HG02610 (cell line): ENCODE data around the gene ITPR2.
"Not testable (repeated sequence)": the region's sequence is repeated elsewhere in the genome, so short reads cannot be mapped to it uniquely, and the experiment has no call there.

Experiments used
- ATAC-seq: cut with Tn5 transposase; IDR thresholded peaks from one replicate; pipeline ENCODE4 v1.9.1; 2021; ENCODE audit warnings: mild to moderate bottlenecking, moderate library complexity; ENCODE audit not compliant: unreplicated experiment

Gene ITPR2

DNA sequence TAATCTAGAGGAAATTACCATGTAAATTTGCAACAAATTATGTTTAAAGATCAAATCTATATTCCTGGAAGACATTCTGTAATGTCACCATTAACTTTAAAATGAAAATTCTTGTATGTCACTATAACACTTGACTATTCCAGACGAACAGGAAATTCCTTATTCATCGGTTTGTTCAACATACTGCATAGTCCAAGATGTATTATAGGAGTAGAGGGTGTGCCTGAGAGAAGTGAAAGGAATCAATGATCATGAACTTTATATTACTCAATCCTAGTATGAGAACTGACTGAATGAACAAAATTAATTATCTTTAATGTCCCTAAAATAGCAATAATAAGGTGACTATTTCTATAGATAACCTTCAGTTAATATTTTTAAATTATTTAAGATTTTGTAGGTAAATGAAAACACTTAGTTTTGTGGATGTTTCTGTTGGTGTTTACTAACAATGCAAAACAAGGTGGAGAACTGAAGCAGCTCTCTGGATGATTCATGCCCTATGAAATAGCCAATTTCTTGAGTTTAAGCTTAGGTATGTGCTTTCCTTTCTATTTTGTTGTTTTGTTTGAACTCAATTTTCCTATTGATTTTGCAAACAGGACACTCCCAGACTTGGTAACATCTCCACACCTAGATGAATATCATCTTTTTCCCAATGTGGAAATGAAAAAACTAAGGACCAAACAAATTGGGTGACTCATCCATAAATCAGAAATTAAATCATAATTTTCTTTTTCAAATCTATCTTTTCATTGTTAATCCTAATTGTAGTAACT, 18.2 kb upstream of the ITPR2 start:
- no peak for ATAC-seq

- ATAC-seq: no peak
Measured at GRCh38 chr12:26848156-26848825, 15.3 kb upstream of the ITPR2 start.

GRCh38 chr12:26847431-26847830, 14.4 kb upstream of the ITPR2 start:
- ATAC-seq: no peak

GRCh38 chr12:26846416-26846815, 13.4 kb upstream of the ITPR2 start:
- ATAC-seq: peak; percentile 60

- ATAC-seq: peak; percentile 21
Measured at GRCh38 chr12:26845984-26846383, 13.0 kb upstream of the ITPR2 start.

GRCh38 chr12:26845057-26845666, 12.2 kb upstream of the ITPR2 start:
- ATAC-seq: no peak

- no peak for ATAC-seq
Measured at GRCh38 chr12:26843311-26843710, 10.3 kb upstream of the ITPR2 start.

DNA sequence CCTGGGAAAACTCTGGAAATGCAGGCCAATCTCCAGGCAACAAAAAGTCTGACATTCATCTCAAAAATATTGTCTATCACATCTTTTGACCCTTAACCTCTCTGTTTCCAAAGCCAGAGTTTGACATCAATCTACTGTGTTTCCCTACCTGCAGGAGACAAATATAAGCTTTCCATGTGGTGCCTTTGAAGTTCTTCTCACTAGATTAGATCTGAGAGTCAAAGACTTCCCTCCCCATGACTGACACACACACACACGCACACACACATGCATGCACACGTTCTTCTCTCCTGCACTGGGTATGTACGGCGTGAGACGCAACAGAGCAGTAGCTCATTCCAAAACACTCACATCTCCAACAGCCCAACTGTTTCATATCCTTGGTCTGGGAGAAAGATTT, 8.1 kb upstream of the ITPR2 start:
- ATAC-seq: no peak

DNA sequence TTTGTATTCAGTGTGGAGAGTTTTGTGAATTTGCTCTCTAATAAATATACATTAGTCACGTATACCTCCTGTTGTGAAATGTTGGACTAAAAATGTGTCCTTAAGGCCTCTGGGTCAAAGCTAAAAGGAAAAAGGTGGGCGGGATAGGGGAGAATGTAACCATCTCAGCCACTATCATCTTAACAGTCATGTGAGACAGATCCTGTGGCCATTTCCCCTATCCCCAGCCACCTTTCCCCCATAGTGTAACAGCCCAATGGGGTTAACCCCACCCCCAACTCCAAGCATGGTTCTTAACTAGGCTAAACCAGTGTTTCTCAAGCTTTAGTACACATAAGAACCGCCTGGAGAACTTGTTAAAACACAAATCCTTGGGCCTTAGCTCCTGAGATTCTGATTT, 6.5 kb upstream of the ITPR2 start:
- no peak for ATAC-seq

DNA sequence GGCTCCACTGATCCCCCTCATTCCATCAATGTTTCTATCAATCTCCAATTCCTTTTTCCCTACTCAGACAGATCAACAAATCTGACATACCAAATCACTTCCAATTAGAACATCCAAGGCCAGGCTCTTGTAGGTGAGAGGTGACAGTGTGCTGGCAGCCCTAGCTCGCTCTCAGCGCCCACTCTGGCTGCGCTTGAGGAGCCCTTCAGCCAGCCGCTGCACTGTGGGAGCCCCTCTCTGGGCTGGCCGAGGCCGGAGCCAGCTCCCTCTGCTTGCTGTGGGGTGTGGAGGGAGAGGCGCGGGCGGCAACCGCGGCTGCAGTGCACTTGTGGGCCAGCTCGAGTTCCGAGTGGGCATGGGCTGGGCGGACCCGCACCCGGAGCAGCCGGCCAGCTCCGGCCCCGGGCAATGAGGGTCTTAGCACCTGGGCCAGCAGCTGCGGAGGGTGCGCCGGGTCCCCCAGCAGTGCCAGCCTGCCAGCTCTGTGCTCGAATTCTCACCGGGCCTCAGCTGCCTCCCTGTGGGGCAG, 6.0 kb upstream of the ITPR2 start:
- ATAC-seq: no peak

GRCh38 chr12:26836201-26836600, 3.2 kb upstream of the ITPR2 start:
- no peak for ATAC-seq

GRCh38 chr12:26834503-26835060, 1.6 kb upstream of the ITPR2 start:
- ATAC-seq: not testable (repeated sequence)

- ATAC-seq: no peak
Measured at GRCh38 chr12:26833743-26834490, 923 bp upstream of the ITPR2 start.

DNA sequence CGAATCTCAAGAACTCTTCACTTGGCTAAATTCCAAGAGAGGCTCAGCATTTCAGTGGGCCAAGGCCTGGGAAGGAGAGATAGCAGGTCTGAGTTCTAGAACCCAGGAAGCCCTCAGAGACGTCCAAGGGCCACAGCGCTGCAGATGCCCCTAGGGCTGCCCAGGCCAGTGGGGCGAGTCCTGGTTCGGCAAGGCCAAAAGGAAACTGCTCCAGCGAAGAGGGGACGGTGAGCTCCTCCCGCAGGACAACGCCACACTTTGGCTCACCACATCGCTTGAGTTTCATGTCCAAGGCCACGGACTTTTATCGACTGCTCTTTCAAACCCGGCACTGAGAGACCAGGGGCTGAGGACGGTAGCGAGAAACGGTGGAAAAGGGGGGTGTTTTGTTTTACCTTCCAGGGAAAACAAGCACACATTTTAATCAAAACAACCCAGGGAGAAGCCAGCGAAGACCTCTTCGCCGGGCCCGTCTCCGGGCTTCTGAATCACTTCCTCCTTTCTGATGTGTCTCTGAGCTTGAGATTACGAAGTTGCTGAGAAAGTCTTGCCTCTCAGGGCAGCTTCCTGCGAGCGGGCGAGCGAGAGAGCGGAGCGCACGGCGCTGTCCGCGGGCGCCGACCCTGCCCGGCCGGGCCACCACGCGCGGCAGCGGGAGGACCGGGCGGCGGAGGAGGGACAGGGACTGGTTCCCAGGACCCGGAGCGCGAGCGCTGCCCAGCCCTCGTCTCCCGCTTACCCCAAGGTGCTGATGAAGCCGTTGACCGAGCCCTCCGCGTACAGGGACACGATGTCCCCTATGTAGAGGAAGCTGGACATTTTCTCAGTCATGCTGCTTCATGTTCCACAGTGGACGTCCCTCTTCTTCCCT, 808 bp downstream of the ITPR2 start:
- ATAC-seq: peak; percentile 46

GRCh38 chr12:26830783-26831551, 2.0 kb downstream of the ITPR2 start:
- ATAC-seq: no peak

DNA sequence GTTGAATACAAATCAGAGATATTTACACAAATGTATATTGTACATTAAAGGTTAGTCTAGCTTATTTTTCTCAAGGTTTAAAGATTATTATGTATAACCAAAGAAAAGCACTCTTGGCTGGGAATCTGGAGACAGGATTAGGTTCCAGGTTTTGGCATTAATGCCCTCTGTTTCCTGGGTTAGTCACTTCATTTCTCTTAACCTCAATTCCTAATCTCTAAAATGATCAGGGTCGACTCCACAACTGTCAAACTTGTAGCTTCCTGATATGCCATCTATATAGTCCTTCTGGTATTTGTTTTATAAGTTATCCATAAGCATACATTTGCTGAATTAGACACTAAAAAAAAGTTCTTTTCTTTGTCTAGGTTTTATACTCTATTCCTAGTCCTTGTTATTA, 2.6 kb downstream of the ITPR2 start:
- ATAC-seq: no peak

DNA sequence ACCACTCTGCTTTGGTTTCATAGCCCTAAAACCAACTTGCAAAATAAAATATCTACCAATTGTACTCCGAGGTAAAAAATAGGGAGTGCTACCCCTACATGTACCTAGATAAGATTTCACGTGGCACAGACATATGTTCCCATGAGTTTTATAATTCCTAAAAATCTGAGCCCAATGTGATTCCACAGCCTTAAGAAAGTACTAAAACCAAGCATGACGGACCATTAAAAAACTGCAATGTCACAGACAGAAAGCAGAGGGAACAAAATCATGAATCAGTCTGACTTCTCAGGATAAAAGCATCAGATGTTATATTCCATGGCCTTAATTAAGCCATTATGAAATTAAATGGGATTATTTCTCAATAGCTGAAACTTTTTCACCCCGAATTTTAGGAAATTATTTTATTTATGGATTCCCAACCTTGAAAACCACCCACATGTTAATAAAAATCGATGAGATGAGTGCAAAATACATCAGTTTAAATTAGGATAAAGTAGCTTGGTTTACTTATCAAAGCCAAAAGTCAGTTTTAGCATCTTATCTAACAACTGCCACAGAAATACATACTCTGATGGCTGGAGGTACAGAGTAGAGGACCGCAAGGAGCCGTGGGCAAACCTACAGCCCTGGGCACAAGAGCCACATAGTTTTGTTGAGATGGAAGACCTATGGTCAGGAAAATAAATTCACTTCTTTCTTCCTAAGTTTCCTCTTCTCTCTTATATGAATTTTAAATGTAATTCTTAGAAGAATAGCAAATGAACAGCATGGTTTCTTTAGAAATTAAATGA, 4.5 kb downstream of the ITPR2 start:
- no peak for ATAC-seq

DNA sequence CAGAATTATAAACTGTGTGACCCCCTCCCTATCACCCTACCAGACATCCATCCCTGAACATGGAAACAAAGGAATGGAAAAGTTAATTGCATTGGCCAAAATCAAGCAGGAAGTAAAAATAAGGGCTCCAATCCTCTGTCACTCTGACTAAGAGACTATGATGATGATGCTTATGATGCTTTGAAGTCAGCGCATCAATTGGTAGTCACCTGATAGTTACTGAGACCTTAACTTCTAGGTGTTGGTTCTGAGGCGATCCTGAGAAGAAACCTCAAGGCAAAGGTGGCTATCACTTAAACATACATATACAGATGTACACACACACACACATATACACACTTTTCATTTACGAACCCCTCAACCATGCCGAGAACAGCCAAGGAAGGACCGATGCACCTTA, 6.6 kb downstream of the ITPR2 start:
- ATAC-seq: no peak
